Inflammatory macrophage treated with lipopolysaccharide for 1 hour (primary cell): Measurements from ENCODE around the gene SLC1A7.

ENCODE experiments used
- DNase-seq, 2 donors: peaks; one replicate each; pipeline ENCODE4 v3.0.0-alpha.2; 2020 to 2022

SLC1A7 gene

DNA sequence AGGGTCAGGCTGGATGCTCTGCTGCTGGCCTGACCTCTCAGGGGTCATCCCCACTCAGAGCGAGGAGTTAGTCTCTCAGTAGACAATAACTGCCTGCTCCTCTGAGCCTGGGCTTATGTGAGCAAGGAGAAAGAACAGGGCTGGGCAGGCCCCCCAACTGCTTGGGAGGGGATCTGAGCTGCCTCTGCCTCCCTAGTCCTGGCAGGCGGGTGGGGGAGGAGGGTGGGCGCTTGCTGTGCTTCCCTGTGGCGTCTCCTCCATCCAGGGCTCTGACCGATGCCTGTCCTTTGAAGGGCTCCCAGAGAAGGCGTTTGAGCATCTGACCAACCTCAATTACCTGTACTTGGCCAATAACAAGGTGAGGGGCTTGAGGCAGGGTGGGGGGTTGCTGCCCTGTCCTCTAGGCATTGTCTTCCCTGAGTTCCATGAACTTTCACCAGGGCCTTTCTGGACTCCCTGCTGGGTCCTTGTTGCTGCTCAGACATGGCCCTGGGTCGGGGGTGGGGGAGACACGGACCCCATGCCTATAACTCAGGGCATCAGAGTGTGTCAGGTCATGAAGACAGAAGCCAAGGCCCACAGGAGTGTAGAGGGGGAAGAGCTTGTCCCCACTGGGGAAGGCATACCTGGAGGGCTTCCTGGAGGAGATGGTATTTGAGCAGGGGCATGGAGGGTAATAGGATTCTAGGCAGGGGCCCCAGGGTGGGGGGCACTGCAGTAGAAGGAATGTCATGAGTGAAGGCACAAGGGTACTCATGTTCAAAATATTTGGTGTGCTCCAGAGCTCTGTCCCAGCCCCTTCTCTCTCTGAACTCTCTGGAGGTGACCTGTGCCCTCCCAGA is 67.9 kb downstream of the SLC1A7 start:
- no peak for DNase-seq

DNA sequence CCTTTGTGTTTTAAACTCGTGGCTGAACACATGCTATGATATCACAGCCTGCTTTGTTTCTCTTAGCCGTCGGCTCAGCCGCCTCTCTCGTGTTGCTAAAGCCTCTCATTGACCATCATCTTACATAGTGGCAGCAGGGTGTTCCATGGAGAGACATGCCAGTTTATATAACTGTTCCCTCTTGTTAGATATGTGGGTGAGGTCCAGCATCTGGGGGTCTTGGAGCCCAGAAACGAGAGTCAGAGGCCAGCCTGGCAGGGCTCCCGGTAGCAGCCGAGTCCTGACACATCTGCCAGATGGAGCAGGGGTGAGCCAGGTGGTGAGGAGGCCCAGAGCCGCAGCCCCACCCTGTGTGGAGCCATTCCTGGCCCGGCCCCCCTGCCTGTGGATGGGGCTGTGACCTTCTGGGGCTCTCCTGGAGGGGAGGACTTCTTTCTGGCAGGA is 68.5 kb downstream of the SLC1A7 start:
- DNase-seq: no peak

DNA sequence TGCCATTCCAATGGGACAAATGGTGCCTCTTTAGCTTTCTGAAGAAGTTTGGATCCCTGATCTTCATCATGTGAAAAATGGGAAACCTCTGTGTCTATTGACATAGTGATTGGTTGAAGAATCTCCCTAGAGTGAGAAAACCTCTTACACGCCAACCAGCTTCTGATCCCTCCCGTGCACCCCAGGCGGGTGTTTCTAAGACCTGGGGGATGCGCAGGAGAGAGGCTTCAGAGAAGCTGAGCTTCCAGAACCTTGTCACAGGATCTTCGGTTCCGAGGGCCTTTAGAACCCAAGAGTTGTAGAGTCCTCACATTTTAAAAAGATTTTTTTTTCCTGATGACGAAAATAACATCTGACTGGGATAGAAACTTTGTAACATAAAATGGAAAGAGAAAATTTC is 69.2 kb downstream of the SLC1A7 start:
- DNase-seq: no peak

DNA sequence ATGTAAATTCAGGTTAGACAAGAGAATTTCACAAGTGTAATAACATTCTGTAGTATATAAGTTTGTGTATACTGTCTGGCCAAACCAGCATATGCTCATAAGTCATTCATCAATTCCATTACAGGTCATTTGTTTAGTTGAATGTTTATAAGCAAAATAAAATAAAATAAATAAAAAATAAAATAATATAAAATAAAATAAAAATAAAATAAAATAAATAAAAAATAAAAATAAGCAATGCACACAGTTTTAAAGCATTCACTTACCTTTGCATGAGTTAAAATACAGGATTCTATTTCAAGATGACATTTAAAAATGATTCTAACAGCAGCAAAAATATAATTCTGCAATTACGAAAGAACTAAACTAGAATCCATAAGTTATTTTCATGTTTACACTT is 70.5 kb downstream of the SLC1A7 start:
- no peak for DNase-seq

DNA sequence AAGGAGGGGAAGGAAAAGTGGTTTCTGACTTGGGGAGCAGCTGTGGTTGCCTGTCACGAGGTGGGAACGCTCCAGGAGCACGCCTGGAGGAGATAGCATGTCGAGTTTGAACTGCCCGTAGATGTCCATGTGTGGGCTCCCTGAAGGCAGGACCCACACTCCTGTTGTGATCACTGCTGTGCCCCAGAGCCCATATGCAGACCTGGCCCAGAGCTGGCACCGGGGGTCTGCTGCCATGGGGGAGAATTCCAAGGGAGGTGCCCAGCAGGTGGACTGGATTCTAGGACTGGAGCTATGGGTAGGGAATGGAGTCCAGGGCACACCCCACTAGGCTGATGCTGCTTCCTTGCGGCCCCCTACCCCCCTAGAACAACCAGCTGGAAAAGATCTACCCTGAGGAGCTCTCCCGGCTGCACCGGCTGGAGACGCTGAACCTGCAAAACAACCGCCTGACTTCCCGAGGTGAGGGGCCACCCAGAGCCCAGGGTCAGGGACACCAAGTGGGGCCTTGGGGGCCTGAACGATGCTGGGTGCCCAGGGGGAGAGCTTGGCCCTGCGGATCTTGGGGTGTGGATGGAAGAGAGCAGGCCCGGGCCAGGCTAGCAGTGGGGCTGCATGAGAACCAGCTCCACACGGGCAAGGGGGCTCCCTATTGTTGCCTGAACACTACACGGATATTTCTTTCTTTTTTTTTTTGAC is 71.1 kb downstream of the SLC1A7 start:
- DNase-seq: no peak

DNA sequence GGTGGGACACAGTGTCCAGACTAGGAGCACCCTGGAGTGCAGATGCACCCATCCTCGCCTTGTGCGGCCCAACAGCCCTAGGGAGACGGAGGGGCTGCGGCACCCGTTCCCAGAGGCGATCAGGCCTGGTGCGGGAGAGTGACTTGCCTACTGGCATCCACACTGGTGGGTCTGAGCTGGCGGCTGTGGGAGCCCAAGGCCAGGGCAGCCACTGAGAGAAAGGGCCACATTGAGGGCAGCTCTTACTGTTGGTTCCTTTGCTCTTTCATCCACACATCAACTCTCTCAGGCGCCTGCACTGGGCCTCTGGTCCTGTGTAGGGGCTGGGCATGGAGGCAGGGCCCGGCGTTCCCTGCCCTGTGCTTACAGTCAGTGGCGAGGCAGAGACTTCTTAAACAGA is 71.8 kb downstream of the SLC1A7 start:
- no peak for DNase-seq

DNA sequence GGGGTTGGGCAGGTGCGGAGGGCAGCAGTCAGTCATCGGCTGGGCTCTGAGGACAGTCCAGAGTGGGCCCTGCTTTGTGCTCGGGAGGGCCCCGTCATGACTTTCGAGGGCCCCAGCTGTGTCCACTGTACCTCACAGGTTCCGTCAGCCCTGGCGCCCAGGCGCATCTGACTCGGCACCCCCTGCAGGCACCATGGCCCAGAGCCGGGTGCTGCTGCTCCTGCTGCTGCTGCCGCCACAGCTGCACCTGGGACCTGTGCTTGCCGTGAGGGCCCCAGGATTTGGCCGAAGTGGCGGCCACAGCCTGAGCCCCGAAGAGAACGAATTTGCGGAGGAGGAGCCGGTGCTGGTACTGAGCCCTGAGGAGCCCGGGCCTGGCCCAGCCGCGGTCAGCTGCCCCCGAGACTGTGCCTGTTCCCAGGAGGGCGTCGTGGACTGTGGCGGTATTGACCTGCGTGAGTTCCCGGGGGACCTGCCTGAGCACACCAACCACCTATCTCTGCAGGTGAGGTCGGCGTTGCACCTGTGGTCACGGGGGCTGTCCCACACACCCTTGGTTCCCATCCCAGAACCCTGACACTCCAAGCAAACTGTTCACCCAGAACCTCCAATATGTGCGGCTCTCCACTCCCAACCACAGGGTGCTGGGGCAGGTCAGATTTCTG is 72.6 kb downstream of the SLC1A7 start:
- no peak for DNase-seq

DNA sequence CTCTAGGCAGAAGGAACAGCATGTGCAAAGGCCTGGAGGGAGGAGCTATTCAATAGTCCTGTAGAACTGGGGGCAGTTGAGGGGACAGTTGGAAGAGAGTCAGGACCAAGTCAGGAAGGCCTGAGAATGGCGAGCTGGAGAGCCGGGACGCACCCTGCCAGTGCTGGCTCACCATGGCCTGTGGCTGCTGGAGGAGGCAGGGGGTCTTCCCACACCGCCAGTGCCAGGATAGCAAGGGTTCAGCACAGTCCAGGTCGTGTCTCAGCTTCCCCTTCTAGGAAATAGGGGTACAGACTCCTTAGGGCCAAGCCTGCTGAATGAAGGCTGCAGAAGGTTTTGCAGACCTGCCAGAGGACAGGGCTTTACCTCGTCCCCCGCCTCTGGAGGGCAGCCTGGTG is 73.2 kb downstream of the SLC1A7 start:
- no peak for DNase-seq

DNA sequence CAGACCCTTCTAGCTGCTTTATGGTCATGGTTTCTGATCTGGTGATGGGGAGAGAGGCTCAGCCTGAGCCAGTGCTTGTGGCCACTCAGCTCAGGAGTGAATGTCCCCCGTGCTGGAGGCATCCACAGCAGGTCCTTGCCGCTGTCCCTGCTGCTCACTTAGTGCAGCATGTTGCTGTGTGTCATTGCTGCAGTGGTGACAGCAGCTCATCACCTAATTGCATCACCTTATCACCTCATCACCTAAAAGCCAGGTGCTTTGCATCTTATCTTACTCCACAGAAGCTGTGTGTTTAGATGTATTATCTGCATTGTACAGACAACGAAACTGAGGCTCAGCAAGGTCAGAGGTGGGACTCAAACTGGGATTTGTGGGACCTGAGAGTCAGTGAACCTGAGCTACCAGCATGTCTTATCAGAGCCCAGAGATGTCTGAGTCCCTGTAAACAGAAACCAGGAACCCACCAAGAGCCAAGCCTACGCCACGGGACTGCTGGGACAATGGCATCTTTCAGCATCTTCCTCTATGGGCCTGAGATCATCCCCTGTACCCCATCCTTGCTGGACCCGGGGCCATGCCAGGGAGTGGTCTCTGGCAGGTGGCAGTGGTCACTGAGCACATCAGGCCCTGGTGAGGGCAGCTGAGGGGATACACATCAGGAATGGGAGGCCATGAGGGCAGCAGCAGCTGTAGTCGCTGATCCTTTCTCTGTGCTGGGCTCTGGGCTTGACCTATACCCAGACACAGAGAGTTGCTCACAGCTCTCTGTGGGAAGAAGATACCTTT is 73.9 kb downstream of the SLC1A7 start:
- DNase-seq: no peak

DNA sequence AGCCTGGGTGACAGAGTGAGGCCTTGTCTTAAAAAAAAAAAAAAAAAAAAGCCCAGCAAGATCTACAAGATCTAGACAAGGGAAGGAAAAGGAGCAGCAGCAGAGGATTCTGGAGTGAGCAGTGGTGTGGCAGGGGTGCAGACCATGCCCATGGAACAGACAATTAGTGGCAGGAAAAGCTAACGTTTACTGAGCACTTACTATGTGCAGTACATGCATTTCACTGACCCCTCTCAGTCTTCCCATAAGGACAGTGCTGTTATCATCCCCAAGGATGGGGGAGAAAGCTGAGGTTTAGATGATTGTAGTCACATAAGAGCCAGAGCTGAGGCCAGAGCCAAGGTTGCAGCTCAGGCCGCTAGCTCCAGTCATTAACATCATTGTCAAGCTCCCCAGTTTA is 74.6 kb downstream of the SLC1A7 start:
- DNase-seq: no peak

DNA sequence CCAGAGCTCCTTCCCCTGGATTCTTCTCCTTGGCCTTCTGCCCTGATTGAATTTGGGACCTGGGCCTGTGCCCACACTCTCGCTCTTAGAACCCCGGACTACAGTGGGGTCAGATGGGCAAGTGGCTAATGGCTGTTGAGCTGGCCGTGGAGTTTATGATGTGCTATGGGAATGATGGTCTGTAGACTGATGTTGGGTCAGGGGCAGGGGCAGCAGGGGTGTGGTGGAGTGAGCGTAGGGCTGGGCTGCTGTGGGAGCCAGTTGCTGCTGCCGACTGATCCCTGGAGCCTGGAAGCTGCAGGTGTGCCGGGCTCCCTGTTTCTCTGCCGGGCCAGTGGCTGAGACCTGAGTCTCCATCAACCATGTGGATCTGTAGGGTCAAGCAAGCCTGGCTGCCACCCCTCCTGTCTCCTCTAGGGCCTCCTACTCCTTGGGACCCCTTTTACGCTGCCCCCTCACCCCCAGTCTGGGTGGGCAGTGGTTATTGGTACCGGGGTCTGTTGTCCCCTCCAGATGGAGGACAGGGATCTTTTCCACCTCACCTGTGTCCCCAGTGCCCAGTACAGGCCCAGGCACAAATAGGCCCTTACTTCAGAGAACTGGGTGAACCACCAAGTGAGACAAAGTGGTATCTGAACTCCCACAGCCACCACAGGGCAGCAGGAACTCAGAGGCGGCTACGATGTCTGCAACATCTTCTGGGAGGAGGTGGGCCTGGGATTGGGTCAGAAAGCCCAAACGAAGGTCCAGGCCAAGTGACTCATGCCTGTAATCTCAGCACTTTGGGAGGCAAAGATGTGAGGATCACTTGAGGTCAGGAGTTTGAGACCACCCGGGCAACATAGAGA is 75.3 kb downstream of the SLC1A7 start:
- no peak for DNase-seq

DNA sequence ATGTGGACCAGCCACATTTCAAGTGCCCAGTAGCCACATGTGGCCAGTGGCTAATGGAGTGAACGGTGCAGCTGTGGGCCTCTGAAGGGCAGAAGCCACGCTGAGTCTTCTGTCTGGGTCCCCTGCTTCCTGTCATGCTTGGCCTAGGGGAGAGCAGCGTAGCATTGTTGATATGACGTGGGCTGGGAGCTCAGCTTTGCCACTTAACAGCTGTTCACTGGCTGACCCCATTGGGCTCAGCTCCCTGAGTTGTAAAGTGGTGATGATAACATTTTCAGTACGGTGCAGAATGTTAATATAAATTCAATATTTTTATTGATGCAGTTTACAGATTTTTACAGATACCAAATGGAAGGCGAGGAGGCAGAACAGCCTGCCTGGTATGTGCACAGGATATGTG is 76.0 kb downstream of the SLC1A7 start:
- DNase-seq: no peak

DNA sequence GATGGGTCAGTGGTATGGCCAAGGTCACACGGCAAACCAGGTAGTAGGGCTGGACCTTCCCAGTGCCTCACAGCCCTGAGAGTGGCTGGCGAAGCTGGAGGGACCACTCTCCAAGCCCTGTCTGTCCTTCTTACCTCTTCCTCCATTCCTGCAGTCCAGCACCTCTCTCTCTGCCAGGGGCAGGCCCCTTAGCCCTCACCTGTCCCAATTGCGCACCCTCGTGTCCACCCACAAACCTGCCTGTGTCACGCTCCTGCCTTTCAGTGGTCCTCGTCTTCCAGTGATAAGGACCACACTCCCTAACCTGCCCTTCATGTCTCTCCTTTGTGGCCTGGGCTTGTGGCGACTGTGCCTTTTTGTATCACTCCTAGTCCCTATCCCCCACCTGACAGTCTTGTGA is 77.0 kb downstream of the SLC1A7 start:
- DNase-seq: no peak

DNA sequence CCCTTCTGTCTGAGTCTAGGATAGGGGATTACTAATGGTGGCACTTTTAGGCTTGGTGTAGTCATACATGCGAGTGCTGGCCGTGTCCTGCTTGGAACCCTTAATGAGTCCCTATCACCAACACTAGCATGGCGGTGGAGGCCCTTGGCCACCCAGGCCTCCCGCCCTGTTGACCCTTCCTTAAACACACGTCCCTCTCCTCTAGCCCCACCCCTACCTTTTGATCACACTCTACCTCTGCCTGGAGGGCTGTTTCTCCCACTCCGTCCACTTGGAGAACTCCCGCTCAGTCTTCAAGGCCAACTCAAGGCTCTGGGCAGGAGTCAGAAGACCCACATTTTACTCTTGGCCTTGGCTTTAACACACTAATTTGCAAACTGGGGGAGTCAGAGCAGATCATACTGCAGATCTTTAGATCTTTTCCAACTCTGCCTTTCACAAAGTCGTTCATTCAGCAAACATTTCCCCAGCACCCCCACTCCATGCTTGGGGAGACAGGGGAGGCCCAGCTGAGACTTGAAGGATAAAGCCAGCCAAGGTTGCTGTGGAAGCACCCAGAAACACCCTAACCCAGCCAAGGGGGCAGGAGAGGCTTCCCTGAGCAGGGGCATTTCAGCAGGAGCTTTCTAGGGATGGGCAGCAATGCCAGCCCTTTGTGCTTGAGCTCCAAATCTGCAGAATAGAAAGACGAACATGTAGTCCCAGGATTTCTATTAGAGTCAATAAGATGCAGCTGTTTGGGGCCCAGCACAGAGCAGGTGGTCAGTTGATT is 78.5 kb downstream of the SLC1A7 start:
- no peak for DNase-seq

DNA sequence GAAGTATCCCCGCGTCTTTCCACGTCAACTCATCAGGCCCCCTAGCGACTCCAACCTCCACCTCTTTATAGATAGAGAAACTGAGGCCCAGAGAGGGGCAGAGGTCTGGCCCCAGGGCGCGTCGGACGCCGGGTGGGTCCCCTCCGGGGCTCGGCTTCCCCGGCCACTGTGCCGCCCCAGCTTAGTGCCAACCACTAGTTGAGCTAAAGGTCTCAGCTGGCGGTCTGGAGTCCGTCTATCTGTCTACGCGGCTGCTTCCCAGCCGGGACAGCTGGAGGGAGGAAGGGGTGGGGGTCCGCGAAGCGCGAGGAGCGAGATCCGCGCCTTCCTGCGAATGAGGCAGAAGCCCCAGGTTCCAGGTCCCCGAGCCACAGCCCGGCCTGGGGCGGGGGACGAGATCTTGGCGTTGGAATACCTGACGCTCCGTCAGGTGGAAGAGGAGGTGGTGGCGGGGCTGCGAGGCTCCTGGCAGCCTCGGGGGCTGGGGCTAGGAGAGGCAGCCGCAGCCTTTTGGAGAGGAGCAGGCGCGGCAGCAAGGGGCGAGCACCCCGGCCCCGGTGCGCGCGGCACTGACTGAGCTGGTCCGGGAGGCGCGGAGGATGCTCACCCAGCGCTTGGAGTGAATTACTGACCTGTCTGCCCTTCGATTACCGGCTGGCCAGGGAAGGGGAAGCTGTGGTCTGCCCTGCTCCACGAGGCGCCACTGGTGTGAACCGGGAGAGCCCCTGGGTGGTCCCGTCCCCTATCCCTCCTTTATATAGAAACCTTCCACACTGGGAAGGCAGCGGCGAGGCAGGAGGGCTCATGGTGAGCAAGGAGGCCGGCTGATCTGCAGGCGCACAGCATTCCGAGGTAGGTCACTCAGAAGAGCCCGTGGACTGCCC is 79.5 kb downstream of the SLC1A7 start:
- no peak for DNase-seq

DNA sequence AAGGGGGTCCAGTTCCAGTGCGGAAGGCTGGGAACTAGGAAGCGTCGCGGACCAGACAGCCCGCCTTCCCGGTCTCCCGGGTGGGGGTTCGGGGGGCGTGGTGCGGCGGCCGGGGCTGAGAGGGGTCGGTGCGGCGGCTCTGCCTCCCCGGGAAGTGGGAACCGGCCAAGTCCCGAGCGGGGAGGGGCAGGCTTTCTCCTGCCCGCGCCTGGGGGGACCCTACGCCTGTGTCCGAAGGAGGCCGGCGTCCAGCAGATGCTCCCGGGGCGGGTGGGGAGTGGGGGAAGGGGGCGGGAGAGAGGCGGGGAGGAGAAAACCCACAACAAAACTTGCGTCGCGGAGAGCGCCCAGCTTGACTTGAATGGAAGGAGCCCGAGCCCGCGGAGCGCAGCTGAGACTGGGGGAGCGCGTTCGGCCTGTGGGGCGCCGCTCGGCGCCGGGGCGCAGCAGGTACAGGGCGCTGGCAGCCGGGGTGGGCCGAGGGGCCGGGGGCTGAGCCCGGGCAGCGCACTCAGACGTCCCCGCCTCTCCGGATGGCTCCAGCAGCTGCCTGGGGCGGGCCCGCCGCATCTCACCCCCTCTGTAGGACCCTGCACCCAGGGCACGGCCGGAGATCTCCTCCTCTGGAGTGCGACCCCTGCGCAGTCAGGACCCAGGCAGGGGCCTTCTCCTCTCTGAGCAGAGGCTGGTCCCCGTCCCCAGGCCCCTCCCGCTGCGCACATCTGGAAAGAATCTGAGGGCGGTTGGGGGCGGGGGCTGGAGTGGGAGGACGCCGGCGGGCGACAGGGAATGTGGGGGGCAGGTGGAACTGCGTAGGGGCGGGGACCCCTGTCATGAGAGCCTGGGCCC is 80.4 kb downstream of the SLC1A7 start, which contains the start of gene PODN:
Gene PODN, plus strand, starts transcription at position 355 of the 849 bp plus-strand sequence. CDS start 7,643 bp downstream, outside the sequence.
- no peak for DNase-seq

DNA sequence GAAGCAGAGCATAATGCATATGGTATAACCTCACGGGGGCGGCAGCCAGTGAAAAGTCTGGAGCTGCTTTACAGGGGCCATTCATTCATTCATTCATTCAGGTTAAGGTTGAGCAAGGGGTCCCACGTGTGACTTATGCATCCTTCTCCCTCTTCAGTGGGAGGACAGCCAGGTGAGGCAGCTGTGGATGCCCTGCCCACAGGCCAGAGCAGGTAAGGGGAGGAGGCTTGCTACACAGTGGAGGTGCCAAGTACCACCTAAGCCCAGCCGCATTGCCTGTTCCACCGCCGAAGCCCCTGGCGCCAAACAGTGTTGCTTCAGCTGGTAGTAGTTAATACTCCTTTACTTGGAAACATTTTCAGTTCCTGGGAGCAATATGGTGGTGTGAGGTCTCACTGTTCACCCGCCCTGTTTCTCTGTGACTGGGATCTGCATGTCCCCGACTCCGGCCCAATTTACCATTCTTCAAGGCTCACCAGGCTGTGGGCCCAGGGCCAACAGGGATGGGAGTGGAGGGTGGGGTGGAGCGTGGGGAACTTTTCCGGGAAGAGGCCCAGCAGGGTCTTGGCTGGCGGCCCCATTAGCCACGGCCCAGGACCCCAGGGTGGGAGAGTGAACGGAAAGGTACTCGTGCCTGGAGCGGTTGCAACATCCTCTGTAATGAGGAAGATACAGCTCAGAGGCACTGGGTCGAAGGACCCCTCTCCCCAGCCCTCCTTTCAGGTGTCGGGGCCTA is 81.1 kb downstream of the SLC1A7 start:
- no peak for DNase-seq

DNA sequence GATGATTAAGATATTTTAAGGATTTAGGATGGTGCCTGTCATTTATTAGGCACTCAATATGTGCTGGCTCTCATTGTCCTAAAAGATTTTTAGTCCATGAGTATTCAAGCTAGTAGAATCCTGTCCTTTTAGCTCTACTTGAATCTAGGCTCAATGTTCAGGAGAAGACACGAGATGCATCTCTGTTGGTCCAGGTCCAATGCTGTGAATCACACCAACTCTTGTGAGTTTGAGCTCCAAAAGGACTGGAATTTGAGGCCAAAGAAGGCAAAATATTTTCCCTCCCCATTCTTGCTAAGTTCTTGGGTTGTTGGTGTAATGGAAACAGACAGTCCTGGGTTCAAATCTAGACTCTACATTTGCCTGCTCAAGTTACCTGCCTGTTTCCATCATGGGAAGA is 81.9 kb downstream of the SLC1A7 start:
- DNase-seq: no peak
